DOHH2 (cell line): ENCODE data around the gene GZMM.

Experiments used
- EZH2phosphoT487 ChIP-seq: fragments of 200-600 bp; sonication (generic); IDR thresholded peaks from 2 replicates; pipeline ENCODE4 v1.6.1; 2017; ENCODE audit warnings: borderline replicate concordance, mild to moderate bottlenecking, antibody characterized with exemption, low read length, moderate library complexity, mixed read lengths
- TF ChIP-seq, protein P1 (sequence below): fragments of 200-600 bp; sonication (generic); IDR thresholded peaks from one replicate; pipeline ENCODE4 v1.5.1; 2014; ENCODE audit warnings: antibody characterized with exemption, mild to moderate bottlenecking, low read depth, low read length; ENCODE audit not compliant: poor library complexity, severe bottlenecking

DNA sequence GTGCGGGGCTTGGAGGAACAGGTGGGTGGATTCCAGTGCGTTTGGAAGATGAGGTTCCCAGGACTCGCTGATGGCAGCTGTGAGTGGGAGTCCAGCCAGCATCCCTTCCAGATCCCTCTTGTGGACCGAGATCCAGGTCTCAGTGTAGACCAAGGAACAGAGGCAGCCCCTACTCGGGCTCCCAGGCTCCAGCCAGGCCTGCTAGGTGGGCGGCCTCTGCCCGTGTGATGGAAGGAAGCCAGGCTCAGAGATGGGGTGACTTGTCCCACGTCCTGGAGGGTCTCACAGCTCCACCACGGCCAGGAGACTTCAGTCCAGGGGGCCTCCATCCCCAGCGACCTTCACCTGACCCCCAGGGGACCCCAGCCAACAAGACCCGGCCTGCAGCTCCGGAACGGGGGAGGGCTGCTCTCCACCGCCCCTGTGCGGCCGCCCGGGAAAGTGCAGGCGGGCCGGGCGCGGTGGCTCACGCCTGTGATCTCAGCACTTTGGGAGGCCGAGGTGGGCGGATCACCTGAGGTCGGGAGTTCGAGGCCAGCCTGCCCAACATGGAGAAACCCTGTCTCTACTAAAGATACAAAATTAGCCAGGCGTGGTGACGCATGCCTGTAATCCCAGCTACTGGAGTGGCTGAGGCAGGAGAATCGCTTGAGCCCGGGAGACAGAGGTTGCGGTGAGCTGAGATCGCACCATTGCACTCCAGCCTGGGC, 48.3 kb upstream of the GZMM start:
- TF ChIP-seq, protein P1, sequence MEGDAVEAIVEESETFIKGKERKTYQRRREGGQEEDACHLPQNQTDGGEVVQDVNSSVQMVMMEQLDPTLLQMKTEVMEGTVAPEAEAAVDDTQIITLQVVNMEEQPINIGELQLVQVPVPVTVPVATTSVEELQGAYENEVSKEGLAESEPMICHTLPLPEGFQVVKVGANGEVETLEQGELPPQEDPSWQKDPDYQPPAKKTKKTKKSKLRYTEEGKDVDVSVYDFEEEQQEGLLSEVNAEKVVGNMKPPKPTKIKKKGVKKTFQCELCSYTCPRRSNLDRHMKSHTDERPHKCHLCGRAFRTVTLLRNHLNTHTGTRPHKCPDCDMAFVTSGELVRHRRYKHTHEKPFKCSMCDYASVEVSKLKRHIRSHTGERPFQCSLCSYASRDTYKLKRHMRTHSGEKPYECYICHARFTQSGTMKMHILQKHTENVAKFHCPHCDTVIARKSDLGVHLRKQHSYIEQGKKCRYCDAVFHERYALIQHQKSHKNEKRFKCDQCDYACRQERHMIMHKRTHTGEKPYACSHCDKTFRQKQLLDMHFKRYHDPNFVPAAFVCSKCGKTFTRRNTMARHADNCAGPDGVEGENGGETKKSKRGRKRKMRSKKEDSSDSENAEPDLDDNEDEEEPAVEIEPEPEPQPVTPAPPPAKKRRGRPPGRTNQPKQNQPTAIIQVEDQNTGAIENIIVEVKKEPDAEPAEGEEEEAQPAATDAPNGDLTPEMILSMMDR, result peak; percentile 76
- TF ChIP-seq EZH2phosphoT487, result no peak
